ENCODE data around the gene SAMHD1. TPM values are rescaled to one million over a fixed set of nuclear protein-coding genes. Genes with fewer than 3 reads are reported as not detected.
A peak's percentile ranks its signal among the peaks of the same experiment; 100 is the strongest.
"Not testable (repeated sequence)": the region's sequence is repeated elsewhere in the genome, so short reads cannot be mapped to it uniquely, and the experiment has no call there.

The SAMHD1 gene
- total RNA-seq, 1 donor from 2014 or later = 45.7 TPM

- Mint-ChIP-seq H3K4me1 (ENCODE audit: low read depth) (peaks cover 44% of the 10 kb centered on the region), H3K27ac (peak overlapping the region; percentile 70), H3K36me3 (ENCODE audit: low read depth) (peaks cover 16% of the 10 kb centered on the region), H3K27me3 (ENCODE audit: low read depth) (no peaks in the 10 kb centered on the region), H3K4me3 (ENCODE audit: low read depth) (peak overlapping the region; percentile 45), H3K9me3 (no peaks in the 10 kb centered on the region)
- intact Hi-C loops (cut with micrococcal nuclease) = no loop called here
- DNase-seq (ENCODE audit: low spot score) = peak; percentile 24
These were observed 18.1 kb upstream of the SAMHD1 start for GRCh38 chr20:36969478-36970186.

- H3K36me3 Mint-ChIP-seq (ENCODE audit: low read depth) = peaks cover 16% of the 10 kb centered on the region
- no peaks in the 10 kb centered on the region for H3K9me3 Mint-ChIP-seq
- intact Hi-C loops (cut with micrococcal nuclease) = no loop called here
- DNase-seq (ENCODE audit: low spot score) = no peak
- H3K27ac Mint-ChIP-seq = peak overlapping the region; percentile 70
- H3K4me3 Mint-ChIP-seq (ENCODE audit: low read depth) = peak overlapping the region; percentile 45
- no peaks in the 10 kb centered on the region for H3K27me3 Mint-ChIP-seq (ENCODE audit: low read depth)
- H3K4me1 Mint-ChIP-seq (ENCODE audit: low read depth) = peaks cover 44% of the 10 kb centered on the region
These were observed 17.5 kb upstream of the SAMHD1 start for GRCh38 chr20:36969051-36969450.

- intact Hi-C loops (cut with micrococcal nuclease) = no loop called here
- Mint-ChIP-seq H3K27me3 (ENCODE audit: low read depth) (no peaks in the 10 kb centered on the region), H3K4me3 (ENCODE audit: low read depth) (no peak overlapping the region), H3K36me3 (ENCODE audit: low read depth) (peaks cover 20% of the 10 kb centered on the region), H3K9me3 (peaks cover 4% of the 10 kb centered on the region), H3K27ac (no peak overlapping the region), H3K4me1 (ENCODE audit: low read depth) (peaks cover 42% of the 10 kb centered on the region)
- no peak for DNase-seq (ENCODE audit: low spot score)
These were observed 16.1 kb upstream of the SAMHD1 start for GRCh38 chr20:36967636-36968035.

GRCh38 chr20:36966965-36967364 lies 15.5 kb upstream of the SAMHD1 start:
- Mint-ChIP-seq H3K36me3 (ENCODE audit: low read depth) (peaks cover 26% of the 10 kb centered on the region), H3K4me1 (ENCODE audit: low read depth) (peaks cover 41% of the 10 kb centered on the region), H3K9me3 (peaks cover 11% of the 10 kb centered on the region)
- H3K4me3 Mint-ChIP-seq (ENCODE audit: low read depth); DNase-seq (ENCODE audit: low spot score); H3K27ac Mint-ChIP-seq; H3K27me3 Mint-ChIP-seq (ENCODE audit: low read depth); intact Hi-C loops (cut with micrococcal nuclease): not testable (repeated sequence)

GRCh38 chr20:36962354-36962941 lies 10.9 kb upstream of the SAMHD1 start:
- H3K27me3 Mint-ChIP-seq (ENCODE audit: low read depth); H3K27ac Mint-ChIP-seq; intact Hi-C loops (cut with micrococcal nuclease); H3K4me3 Mint-ChIP-seq (ENCODE audit: low read depth); DNase-seq (ENCODE audit: low spot score): not testable (repeated sequence)
- H3K9me3 Mint-ChIP-seq = peaks cover 13% of the 10 kb centered on the region
- H3K4me1 Mint-ChIP-seq (ENCODE audit: low read depth) = peaks cover 13% of the 10 kb centered on the region
- H3K36me3 Mint-ChIP-seq (ENCODE audit: low read depth) = peaks cover 15% of the 10 kb centered on the region

- Mint-ChIP-seq H3K9me3 (peaks cover 13% of the 10 kb centered on the region), H3K27ac (no peak overlapping the region), H3K36me3 (ENCODE audit: low read depth) (peaks cover 15% of the 10 kb centered on the region), H3K4me1 (ENCODE audit: low read depth) (peaks cover 19% of the 10 kb centered on the region), H3K27me3 (ENCODE audit: low read depth) (no peaks in the 10 kb centered on the region), H3K4me3 (ENCODE audit: low read depth) (no peak overlapping the region)
- intact Hi-C loops (cut with micrococcal nuclease) = no loop called here
- no peak for DNase-seq (ENCODE audit: low spot score)
These were observed 7.7 kb upstream of the SAMHD1 start for GRCh38 chr20:36959242-36959641.

GRCh38 chr20:36957875-36958667 lies 6.6 kb upstream of the SAMHD1 start:
- intact Hi-C loops (cut with micrococcal nuclease) = no loop called here
- Mint-ChIP-seq H3K9me3 (peaks cover 13% of the 10 kb centered on the region), H3K27ac (no peak overlapping the region), H3K27me3 (ENCODE audit: low read depth) (no peaks in the 10 kb centered on the region), H3K36me3 (ENCODE audit: low read depth) (peaks cover 15% of the 10 kb centered on the region), H3K4me1 (ENCODE audit: low read depth) (peaks cover 19% of the 10 kb centered on the region), H3K4me3 (ENCODE audit: low read depth) (no peak overlapping the region)
- no peak for DNase-seq (ENCODE audit: low spot score)

GRCh38 chr20:36956674-36957073 lies 5.2 kb upstream of the SAMHD1 start:
- Mint-ChIP-seq H3K9me3 (no peaks in the 10 kb centered on the region), H3K27me3 (ENCODE audit: low read depth) (no peaks in the 10 kb centered on the region), H3K27ac (no peak overlapping the region), H3K36me3 (ENCODE audit: low read depth) (peaks cover 2% of the 10 kb centered on the region), H3K4me3 (ENCODE audit: low read depth) (no peak overlapping the region), H3K4me1 (ENCODE audit: low read depth) (peaks cover 22% of the 10 kb centered on the region)
- intact Hi-C loops (cut with micrococcal nuclease) = no loop called here
- DNase-seq (ENCODE audit: low spot score) = no peak

GRCh38 chr20:36956016-36956415 lies 4.5 kb upstream of the SAMHD1 start:
- intact Hi-C loops (cut with micrococcal nuclease) = no loop called here
- no peaks in the 10 kb centered on the region for H3K9me3 Mint-ChIP-seq
- DNase-seq (ENCODE audit: low spot score) = no peak

GRCh38 chr20:36951979-36952738 lies 651 bp upstream of the SAMHD1 start:
- H3K27ac Mint-ChIP-seq = peak overlapping the region; percentile 95
- H3K9me3 Mint-ChIP-seq = no peaks in the 10 kb centered on the region
- intact Hi-C loops (cut with micrococcal nuclease) = loop anchor here (2.0 kb wide), 1 partner anchor 63 kb away; no protein-coding TSS in a partner anchor
- peak overlapping the region; percentile 97 for H3K4me3 Mint-ChIP-seq (ENCODE audit: low read depth)
- peaks cover 10% of the 10 kb centered on the region for H3K36me3 Mint-ChIP-seq (ENCODE audit: low read depth)
- H3K4me1 Mint-ChIP-seq (ENCODE audit: low read depth) = peaks cover 31% of the 10 kb centered on the region
- DNase-seq (ENCODE audit: low spot score) = no peak
- no peaks in the 10 kb centered on the region for H3K27me3 Mint-ChIP-seq (ENCODE audit: low read depth)

More at GRCh38 chr20:36956016-36956415, 4.5 kb upstream of the SAMHD1 start:
- Mint-ChIP-seq H3K4me1 (ENCODE audit: low read depth) (peaks cover 23% of the 10 kb centered on the region), H3K27me3 (ENCODE audit: low read depth) (no peaks in the 10 kb centered on the region), H3K4me3 (ENCODE audit: low read depth) (no peak overlapping the region), H3K27ac (no peak overlapping the region), H3K36me3 (ENCODE audit: low read depth) (no peaks in the 10 kb centered on the region)

GRCh38 chr20:36950414-36951197 lies 902 bp downstream of the SAMHD1 start:
- H3K9me3 Mint-ChIP-seq = no peaks in the 10 kb centered on the region
- peaks cover 38% of the 10 kb centered on the region for H3K4me1 Mint-ChIP-seq (ENCODE audit: low read depth)
- H3K27me3 Mint-ChIP-seq (ENCODE audit: low read depth) = no peaks in the 10 kb centered on the region
- peaks cover 23% of the 10 kb centered on the region for H3K36me3 Mint-ChIP-seq (ENCODE audit: low read depth)
- peak overlapping the region; percentile 97 for H3K4me3 Mint-ChIP-seq (ENCODE audit: low read depth)
- peak overlapping the region; percentile 95 for H3K27ac Mint-ChIP-seq
- intact Hi-C loops (cut with micrococcal nuclease) = loop anchor here (2.0 kb wide), 1 partner anchor 64 kb away; no protein-coding TSS in a partner anchor
- peak; percentile 31 for DNase-seq (ENCODE audit: low spot score)

Measured in activated T-helper 2 cell treated with anti-CD3 and anti-CD28 coated beads, Interferon-gamma antibody, Interleukin-2, Interleukin-4, amounts not matched to agents 10 μg/mL and 5 μg/mL and 100 μg/mL, durations not matched to agents 14 hours and 24 hours and 36 hours (primary cell).